Thyroid gland (tissue), 4 donors: ENCODE data around the gene CHPF. TPM values are rescaled to one million over a fixed set of nuclear protein-coding genes. Genes with fewer than 3 reads are reported as not detected.

Experiments
- DNase-seq, 2 donors: peaks; one replicate each; pipeline ENCODE4 v3.0.0-alpha.2; 2019
- H3K27ac ChIP-seq, 3 donors: fragments of 200-600 bp; sonication (generic); 1 replicate in 2 of 3; 2 replicates in 1 of 3; pipeline ENCODE4 v1.5.1; 2016 to 2019; ENCODE audit warnings: mild to moderate bottlenecking in 1 of 3, moderate library complexity in 1 of 3
- H3K27me3 ChIP-seq: fragments of 200-600 bp; sonication (generic); one replicate; pipeline ENCODE4 v1.5.1; 2019
- H3K36me3 ChIP-seq, 2 donors: fragments of 200-600 bp; sonication (generic); one replicate each; pipeline ENCODE4 v1.5.1; 2016 to 2019
- H3K4me1 ChIP-seq, 2 donors: fragments of 200-600 bp; sonication (generic); one replicate each; pipeline ENCODE4 v1.5.1; 2017 to 2019
- H3K4me3 ChIP-seq, 3 donors: fragments of 200-600 bp; sonication (generic); replicated peaks in 1 of 3; 1 replicate in 2 of 3; 2 replicates in 1 of 3; pipeline ENCODE4 v1.5.1; 2016; ENCODE audit warnings: mild to moderate bottlenecking in 1 of 3
- H3K9me3 ChIP-seq: fragments of 200-600 bp; sonication (generic); one replicate; pipeline ENCODE4 v1.5.1; 2017
- POLR2A ChIP-seq, 2 donors: fragments of 450-650 bp; IDR thresholded peaks; one replicate each; pipeline ENCODE4 v1.6.1; 2017; ENCODE audit warnings: antibody characterized with exemption in 2 of 2, mild to moderate bottlenecking in 2 of 2, moderate library complexity in 1 of 2
- WGBS, 2 donors: methylation state at CpG; one replicate each; pipeline ENCODE4 v1.1.5; 2017; 5-methylcytosine and 5-hydroxymethylcytosine counted together
- intact Hi-C: fragments of 100-400 bp; cut with DNase I; formaldehyde crosslinking; loops from one replicate; pipeline ENCODE4 v1.15.1; 2023
- total RNA-seq, 4 donors: library from RNA; depleted of rRNA; stranded (reverse); fragments of >200 nt; gene quantifications; one replicate each; pipeline ENCODE4 v1.2.3, GENCODE V29; 2016
- TF ChIP-seq, protein P1 (sequence below), 6 experiments: fragments of 200-600 bp in 3 of 6; fragments of 450-650 bp in 3 of 6; sonication (generic) in 3 of 6; IDR thresholded peaks; one replicate each; pipeline ENCODE4 v1.5.1; 2016 to 2019; ENCODE audit warnings: antibody characterized with exemption in 6 of 6, mild to moderate bottlenecking in 2 of 6, inconsistent platforms in 1 of 6, moderate library complexity in 1 of 6

CHPF gene
- total RNA-seq, 4 donors from 2014 or later = 57.2 to 194 (median 141) TPM

DNA sequence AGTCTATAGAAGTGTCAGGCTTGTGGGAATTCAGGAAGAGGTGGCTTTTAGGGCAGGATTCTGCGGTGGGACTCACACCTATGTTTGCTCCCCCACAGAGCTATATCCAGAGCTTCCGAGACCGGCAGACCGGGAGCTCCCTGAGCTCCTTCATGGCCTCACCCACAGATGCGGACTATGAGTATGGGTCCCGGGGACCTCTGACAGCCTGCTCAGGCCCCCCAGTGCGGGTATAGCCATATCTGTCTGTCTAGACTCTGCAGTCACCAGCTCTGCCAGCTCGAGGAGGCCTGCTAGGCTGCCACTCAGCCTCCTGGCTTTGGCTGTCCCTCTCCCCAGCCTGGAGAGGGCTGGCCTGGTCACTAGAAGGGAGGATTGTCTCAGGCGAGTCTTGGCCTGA is 6.0 kb upstream of the CHPF start:
- no peak for DNase-seq
- Histone ChIP-seq H3K4me3 (no peak overlapping the region), H3K4me1 (peaks cover 16 to 23% of the 10 kb centered on the region in 2 donors), H3K27me3 (no peaks in the 10 kb centered on the region), H3K27ac (no peak overlapping the region), H3K36me3 (no peaks in the 10 kb centered on the region), H3K9me3 (no peaks in the 10 kb centered on the region)
- 93 to 94% methylated on average over 5 to 8 of the region's 9 CpGs for whole genome bisulfite sequencing, 2 donors
- intact Hi-C loops = loop anchor here (2.0 kb wide), 1 partner anchor 49 kb away; no protein-coding TSS in a partner anchor
- TF ChIP-seq, protein P1, sequence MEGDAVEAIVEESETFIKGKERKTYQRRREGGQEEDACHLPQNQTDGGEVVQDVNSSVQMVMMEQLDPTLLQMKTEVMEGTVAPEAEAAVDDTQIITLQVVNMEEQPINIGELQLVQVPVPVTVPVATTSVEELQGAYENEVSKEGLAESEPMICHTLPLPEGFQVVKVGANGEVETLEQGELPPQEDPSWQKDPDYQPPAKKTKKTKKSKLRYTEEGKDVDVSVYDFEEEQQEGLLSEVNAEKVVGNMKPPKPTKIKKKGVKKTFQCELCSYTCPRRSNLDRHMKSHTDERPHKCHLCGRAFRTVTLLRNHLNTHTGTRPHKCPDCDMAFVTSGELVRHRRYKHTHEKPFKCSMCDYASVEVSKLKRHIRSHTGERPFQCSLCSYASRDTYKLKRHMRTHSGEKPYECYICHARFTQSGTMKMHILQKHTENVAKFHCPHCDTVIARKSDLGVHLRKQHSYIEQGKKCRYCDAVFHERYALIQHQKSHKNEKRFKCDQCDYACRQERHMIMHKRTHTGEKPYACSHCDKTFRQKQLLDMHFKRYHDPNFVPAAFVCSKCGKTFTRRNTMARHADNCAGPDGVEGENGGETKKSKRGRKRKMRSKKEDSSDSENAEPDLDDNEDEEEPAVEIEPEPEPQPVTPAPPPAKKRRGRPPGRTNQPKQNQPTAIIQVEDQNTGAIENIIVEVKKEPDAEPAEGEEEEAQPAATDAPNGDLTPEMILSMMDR (IDR thresholded peaks at IDR 0.05) = no peak
- no peak for TF ChIP-seq POLR2A (IDR thresholded peaks at IDR 0.05)

DNA sequence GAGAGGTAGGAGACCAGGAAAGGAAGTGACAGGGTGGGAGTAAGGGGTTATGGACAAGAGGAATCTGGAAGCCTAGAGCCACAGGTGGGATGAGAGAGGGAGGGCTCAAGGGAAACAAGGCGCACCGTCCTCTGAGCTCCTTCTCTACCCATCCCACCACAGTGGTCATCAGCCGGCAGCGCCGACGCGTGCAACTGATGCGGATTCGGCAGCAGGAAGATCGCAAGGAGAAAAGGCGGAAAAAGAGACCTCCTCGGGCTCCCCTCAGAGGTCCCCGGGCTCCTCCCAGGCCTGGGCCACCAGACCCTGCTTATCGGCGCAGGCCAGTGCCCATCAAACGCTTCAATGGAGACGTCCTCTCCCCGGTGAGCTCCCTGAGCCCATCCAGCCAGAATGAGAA is 5.4 kb upstream of the CHPF start:
- Histone ChIP-seq H3K9me3 (no peaks in the 10 kb centered on the region), H3K27ac (no peak overlapping the region), H3K4me3 (no peak overlapping the region), H3K27me3 (no peaks in the 10 kb centered on the region), H3K36me3 (no peaks in the 10 kb centered on the region), H3K4me1 (peaks cover 23 to 29% of the 10 kb centered on the region in 2 donors)
- no peak for DNase-seq
- WGBS, 2 donors = 93 to 95% methylated on average over 18 of the region's 18 CpGs
- TF ChIP-seq, protein P1 (IDR thresholded peaks at IDR 0.05) = no peak
- no peak for TF ChIP-seq POLR2A (IDR thresholded peaks at IDR 0.05)
- intact Hi-C loops = loop anchor here (2.0 kb wide), 1 partner anchor 50 kb away; no protein-coding TSS in a partner anchor

DNA sequence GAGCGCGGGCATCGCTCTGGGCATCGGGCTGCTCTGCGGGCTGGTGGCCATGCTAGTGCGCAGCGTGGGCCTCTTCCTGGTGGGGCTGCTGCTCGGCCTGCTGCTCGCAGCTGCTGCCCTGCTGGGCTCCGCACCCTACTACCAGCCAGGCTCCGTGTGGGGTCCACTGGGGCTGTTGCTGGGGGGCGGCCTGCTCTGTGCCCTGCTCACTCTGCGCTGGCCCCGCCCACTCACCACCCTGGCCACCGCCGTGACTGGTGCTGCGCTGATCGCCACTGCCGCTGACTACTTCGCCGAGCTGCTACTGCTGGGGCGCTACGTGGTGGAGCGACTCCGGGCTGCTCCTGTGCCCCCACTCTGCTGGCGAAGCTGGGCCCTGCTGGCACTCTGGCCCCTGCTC is 4.0 kb upstream of the CHPF start:
- intact Hi-C loops = loop anchor here (2.0 kb wide), 1 partner anchor 51 kb away; no protein-coding TSS in a partner anchor
- TF ChIP-seq, protein P1 (IDR thresholded peaks at IDR 0.05) = no peak

DNA sequence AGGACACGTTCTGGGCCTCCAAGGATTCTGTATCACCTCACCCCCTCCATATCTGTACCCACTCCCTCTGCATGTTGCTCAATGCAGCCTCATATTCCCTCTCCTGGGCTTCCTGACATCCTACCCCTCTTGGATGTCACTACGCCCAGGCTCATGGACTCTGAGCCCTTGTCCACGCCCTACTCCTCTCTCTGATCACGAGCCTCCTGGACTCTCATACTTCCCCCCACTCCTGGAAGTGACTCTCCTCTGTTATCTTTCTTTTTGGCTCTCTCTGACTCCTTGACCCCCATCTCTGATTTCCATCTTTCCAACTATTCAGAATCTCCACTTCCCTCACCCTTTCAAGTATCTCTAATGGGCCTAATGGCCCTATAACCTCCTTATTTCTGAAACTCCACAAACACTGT is 2.3 kb upstream of the CHPF start:
- intact Hi-C loops = no loop called here
- H3K4me1 ChIP-seq = peaks cover 21 to 24% of the 10 kb centered on the region in 2 donors
- 77 to 79% methylated on average over 4 of the region's 4 CpGs for WGBS, 2 donors
- no peaks in the 10 kb centered on the region for H3K27me3 ChIP-seq
- H3K36me3 ChIP-seq = peaks cover 0 to 5% of the 10 kb centered on the region in 2 donors
- H3K4me3 ChIP-seq = no peak overlapping the region
- TF ChIP-seq, protein P1 (IDR thresholded peaks at IDR 0.05) = no peak
- DNase-seq = no peak
- H3K27ac ChIP-seq = no peak overlapping the region
- no peaks in the 10 kb centered on the region for H3K9me3 ChIP-seq

More for the DNA sequence above, 4.0 kb upstream of the CHPF start:
- Histone ChIP-seq H3K27me3 (no peaks in the 10 kb centered on the region), H3K9me3 (no peaks in the 10 kb centered on the region), H3K36me3 (no peaks in the 10 kb centered on the region), H3K27ac (no peak overlapping the region), H3K4me1 (peaks cover 21 to 25% of the 10 kb centered on the region in 2 donors), H3K4me3 (no peak overlapping the region)
- 96 to 98% methylated on average over 12 to 25 of the region's 26 CpGs for WGBS, 2 donors
- no peak for DNase-seq

DNA sequence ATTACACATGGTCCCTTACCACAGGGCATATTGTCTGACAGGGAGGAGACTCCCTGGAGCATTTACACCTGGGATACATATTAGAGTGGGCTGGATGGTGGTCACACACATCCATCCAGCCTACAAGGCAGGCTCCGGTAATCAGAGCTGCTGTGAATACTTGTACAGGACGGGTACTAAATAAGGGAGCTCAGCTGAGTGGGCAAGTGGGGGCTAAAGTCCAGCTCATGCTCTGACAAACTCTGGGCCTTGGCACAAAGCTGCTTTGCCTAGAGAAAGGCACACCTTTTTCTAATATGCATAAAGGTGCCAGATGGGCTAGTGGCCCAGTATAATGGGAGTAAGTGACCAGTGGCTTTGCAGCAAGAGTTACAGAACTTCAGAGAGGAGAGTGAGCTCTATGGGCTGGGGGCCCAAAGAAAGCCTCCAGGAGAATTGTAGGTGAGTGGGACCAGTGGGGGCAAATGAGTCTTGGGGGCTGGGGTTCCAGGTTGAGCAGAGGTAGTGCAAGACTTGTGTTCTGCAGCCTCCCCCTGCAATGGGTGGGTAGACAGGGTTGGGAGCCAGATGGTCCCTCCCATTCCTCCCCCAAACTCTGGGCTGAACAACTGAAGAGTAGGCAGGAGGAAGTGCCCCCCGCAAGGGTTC is 1.8 kb upstream of the CHPF start:
- H3K27ac ChIP-seq = no peak overlapping the region
- TF ChIP-seq POLR2A (IDR thresholded peaks at IDR 0.05) = no peak
- TF ChIP-seq, protein P1 (IDR thresholded peaks at IDR 0.05) = no peak
- DNase-seq = no peak
- no peaks in the 10 kb centered on the region for H3K27me3 ChIP-seq
- H3K9me3 ChIP-seq = no peaks in the 10 kb centered on the region
- intact Hi-C loops = no loop called here
- H3K36me3 ChIP-seq = peaks cover 0 to 7% of the 10 kb centered on the region in 2 donors
- H3K4me1 ChIP-seq = peaks cover 21 to 24% of the 10 kb centered on the region in 2 donors
- 78 to 79% methylated on average over 3 of the region's 3 CpGs for WGBS, 2 donors
- no peak overlapping the region for H3K4me3 ChIP-seq
